NCI-H524 (cell line): ENCODE measurements around the gene PRRX1.
A peak's percentile ranks its signal among the peaks of the same experiment; 100 is the strongest.

Experiments
- DNase-seq, 2 experiments: peaks; one replicate each; lab custom pipeline; 2025; lab: John Stamatoyannopoulos, UW

PRRX1 gene

DNA sequence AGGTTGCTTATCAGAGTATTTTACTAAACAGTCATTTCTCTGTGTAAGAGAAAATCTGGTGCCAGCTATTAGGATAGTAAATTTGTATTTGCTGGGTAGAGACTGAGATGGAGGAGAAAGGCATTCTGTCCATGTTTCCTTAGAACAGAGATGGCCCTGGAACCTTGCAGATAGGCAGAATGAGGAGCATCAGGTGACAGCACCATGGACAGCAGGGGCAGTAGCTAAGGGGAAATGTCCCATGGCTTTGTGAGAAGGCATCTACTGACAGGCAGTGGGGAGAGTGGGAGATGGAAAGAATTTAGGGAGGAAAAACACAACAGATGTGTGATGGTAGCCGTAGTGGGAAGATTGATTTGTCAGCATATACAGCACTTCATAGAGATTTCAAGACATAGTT, 105.0 kb downstream of the PRRX1 start:
- DNase-seq, result no peak

DNA sequence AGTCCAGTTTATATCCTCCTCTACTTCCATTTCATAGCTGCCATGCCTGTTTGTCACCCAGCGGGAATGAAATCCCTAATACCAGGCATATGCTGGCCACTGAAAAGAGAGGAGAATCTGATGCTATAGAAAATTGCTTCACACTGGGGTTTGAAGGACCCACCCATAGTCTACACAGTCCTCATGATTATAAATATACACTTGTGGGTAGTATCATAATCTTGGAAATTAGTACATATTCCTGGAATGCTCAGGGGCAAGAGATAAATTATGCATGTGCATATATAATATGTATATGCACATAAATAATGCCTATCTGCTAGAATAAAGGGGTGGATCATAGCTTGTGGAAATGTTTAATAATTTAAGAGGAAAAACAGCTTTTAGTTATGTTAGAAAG, 105.8 kb downstream of the PRRX1 start:
- no peak for DNase-seq

DNA sequence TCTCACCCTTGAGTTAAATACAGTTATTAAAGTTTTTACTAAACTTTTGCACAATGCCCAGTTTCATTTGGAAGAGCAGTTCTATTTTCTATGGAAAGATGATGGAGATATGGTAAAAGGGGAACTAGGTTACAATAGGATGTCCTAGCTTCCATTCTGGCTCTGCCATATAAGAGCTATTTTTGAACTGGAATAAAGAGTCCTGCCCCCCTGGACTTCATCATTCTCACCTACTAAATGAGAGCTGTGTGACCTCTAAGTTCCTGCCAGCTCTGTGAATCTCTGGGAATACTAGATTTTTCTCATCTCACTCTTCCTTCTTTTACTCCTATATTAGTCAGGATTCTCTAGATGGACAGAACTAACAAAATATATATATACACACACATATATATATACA, 106.3 kb downstream of the PRRX1 start:
- no peak for DNase-seq

DNA sequence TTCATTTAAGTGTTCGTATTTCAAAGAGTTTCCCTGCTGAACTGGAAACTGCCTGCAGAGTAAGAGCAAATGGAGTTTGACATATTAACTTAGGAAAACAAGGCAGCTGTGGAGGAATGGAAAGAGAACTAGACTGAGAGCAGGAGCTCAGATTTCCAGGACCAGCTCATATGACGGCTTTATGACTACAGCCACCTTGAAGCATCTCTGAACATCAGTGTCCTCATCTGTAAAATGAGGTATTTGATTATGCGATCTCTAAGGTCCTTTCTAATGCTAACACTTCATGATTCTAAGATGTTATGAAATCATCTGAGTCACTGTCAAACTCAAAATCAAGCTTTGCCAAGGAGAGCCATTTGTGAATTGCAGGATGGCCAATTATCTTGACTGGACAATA, 112.3 kb downstream of the PRRX1 start:
- peak; percentile 7 to 47 for DNase-seq

DNA sequence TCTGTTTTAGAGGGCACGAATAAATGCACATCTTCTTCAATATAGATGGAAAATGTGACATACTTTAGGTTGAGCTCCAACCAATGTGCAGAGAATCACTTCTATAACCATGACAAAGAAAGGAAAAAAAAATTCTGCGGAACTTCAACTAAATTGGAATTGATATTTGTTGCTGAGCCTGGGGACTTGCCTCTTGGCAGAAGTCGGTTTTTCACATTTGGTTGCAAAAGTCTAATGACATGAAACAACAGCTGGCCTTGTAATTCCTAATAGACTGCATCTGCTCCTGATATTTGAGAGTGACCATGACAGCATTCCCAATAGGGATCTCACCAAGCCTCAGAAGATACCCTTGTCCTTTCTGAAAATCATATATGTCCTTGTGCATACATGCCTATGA, 112.8 kb downstream of the PRRX1 start:
- peak; percentile 59 to 88 for DNase-seq
